GM18520 (cell line): ENCODE measurements around the gene TMPRSS13.

Experiments used
- ATAC-seq: cut with Tn5 transposase; IDR thresholded peaks from one replicate; pipeline ENCODE4 v1.9.1; 2021; ENCODE audit not compliant: unreplicated experiment

The TMPRSS13 gene

GRCh38 chr11:117914991-117915618 lies 14.1 kb downstream of the TMPRSS13 start:
- no peak for ATAC-seq

GRCh38 chr11:117914398-117914761 lies 14.8 kb downstream of the TMPRSS13 start:
- no peak for ATAC-seq

- ATAC-seq, result no peak
These were observed 15.3 kb downstream of the TMPRSS13 start for GRCh38 chr11:117913736-117914397.

- no peak for ATAC-seq
These were observed 16.7 kb downstream of the TMPRSS13 start for GRCh38 chr11:117912497-117912896.

GRCh38 chr11:117911694-117912093 lies 17.5 kb downstream of the TMPRSS13 start:
- no peak for ATAC-seq

- no peak for ATAC-seq
These were observed 18.1 kb downstream of the TMPRSS13 start for GRCh38 chr11:117910941-117911655.

- ATAC-seq, result no peak
These were observed 18.7 kb downstream of the TMPRSS13 start for GRCh38 chr11:117910525-117910924.

- no peak for ATAC-seq
These were observed 19.4 kb downstream of the TMPRSS13 start for GRCh38 chr11:117909611-117910382.

- no peak for ATAC-seq
These were observed 20.1 kb downstream of the TMPRSS13 start for GRCh38 chr11:117908959-117909610.

GRCh38 chr11:117908109-117908895 lies 20.9 kb downstream of the TMPRSS13 start:
- no peak for ATAC-seq

- no peak for ATAC-seq
These were observed 21.7 kb downstream of the TMPRSS13 start for GRCh38 chr11:117907276-117908108.

GRCh38 chr11:117906710-117907109 lies 22.5 kb downstream of the TMPRSS13 start:
- ATAC-seq, result no peak

GRCh38 chr11:117906126-117906525 lies 23.1 kb downstream of the TMPRSS13 start:
- ATAC-seq, result no peak

- ATAC-seq, result no peak
These were observed 23.7 kb downstream of the TMPRSS13 start for GRCh38 chr11:117905524-117905923.

GRCh38 chr11:117903505-117904382 lies 25.5 kb downstream of the TMPRSS13 start:
- no peak for ATAC-seq

GRCh38 chr11:117902001-117902845 lies 27.0 kb downstream of the TMPRSS13 start:
- ATAC-seq, result no peak

- ATAC-seq, result no peak
These were observed 27.6 kb downstream of the TMPRSS13 start for GRCh38 chr11:117901601-117902000.
